A673 (cell line): Measurements from ENCODE around the gene TMEM254. TPM values are rescaled to one million over a fixed set of nuclear protein-coding genes. Genes with fewer than 3 reads are reported as not detected.
"Not testable (repeated sequence)": the region's sequence is repeated elsewhere in the genome, so short reads cannot be mapped to it uniquely, and the experiment has no call there.

Source experiments
- BruUV-seq: library from RNA; stranded (reverse); fragments of 400-500 nt; replicated peaks from 2 replicates; lab custom pipeline; 2021; lab: Mats Ljungman, UMichigan
- CTCF ChIA-PET: fragments of 300-600 bp; sonication (Branson Sonifier 250); formaldehyde crosslinking; loops from one replicate; lab custom pipeline; 2022; ENCODE audit warnings: antibody characterized with exemption; lab: Charles Lee
- POLR2A ChIA-PET: fragments of 300-600 bp; sonication (Branson Sonifier 250); formaldehyde crosslinking; loops from one replicate; lab custom pipeline; 2022; ENCODE audit warnings: antibody characterized with exemption; ENCODE audit not compliant: low non-redundant PET; lab: Charles Lee
- DNase-seq: peaks from one replicate; pipeline ENCODE4 v3.0.0-alpha.2; 2015; ENCODE audit warnings: low spot score
- H3K27ac ChIP-seq: fragments of 200-600 bp; sonication (generic); 2 replicates; pipeline ENCODE4 v1.5.1; 2016; ENCODE audit warnings: mixed run types, low read depth, mild to moderate bottlenecking, mixed read lengths, antibody characterized with exemption, low read length; ENCODE audit not compliant: poor library complexity, severe bottlenecking
- H3K27me3 ChIP-seq: fragments of 200-600 bp; sonication (generic); replicated peaks from 2 replicates; pipeline ENCODE4 v1.6.1; 2017; ENCODE audit warnings: mixed run types, low read depth, mild to moderate bottlenecking, mixed read lengths, antibody characterized with exemption, low read length; ENCODE audit not compliant: insufficient read depth, poor library complexity
- H3K36me3 ChIP-seq: fragments of 200-600 bp; sonication (generic); 2 replicates; pipeline ENCODE4 v1.6.1; 2016; ENCODE audit warnings: mixed run types, mild to moderate bottlenecking, mixed read lengths, antibody characterized with exemption, low read length; ENCODE audit not compliant: insufficient read depth, poor library complexity, severe bottlenecking
- H3K4me1 ChIP-seq: fragments of 200-600 bp; sonication (generic); 2 replicates; pipeline ENCODE4 v1.6.1; 2017; ENCODE audit warnings: mixed run types, mild to moderate bottlenecking, mixed read lengths, antibody characterized with exemption, low read length; ENCODE audit not compliant: insufficient read depth, poor library complexity, severe bottlenecking
- H3K4me3 ChIP-seq: fragments of 200-600 bp; sonication (generic); 2 replicates; pipeline ENCODE4 v1.5.1; 2016; ENCODE audit warnings: low read depth, mixed run types, mild to moderate bottlenecking, mixed read lengths, low read length; ENCODE audit not compliant: poor library complexity, severe bottlenecking
- H3K9me3 ChIP-seq: fragments of 200-600 bp; sonication (generic); 2 replicates; pipeline ENCODE4 v1.6.1; 2016; ENCODE audit warnings: mixed run types, low read depth, mild to moderate bottlenecking, mixed read lengths, antibody characterized with exemption, low read length; ENCODE audit not compliant: poor library complexity, severe bottlenecking
- EZH2 ChIP-seq: fragments of 200-600 bp; sonication (generic); IDR thresholded peaks from 2 replicates; pipeline ENCODE4 v1.6.1; 2017; ENCODE audit warnings: borderline replicate concordance, low read depth, mild to moderate bottlenecking, mixed read lengths, antibody characterized with exemption, low read length; ENCODE audit not compliant: poor library complexity, severe bottlenecking
- intact Hi-C: fragments of 100-400 bp; cut with micrococcal nuclease; formaldehyde crosslinking; loops from one replicate; pipeline ENCODE4 v1.10.0; 2022; ENCODE audit not compliant: unreplicated experiment
- total RNA-seq: library from RNA; stranded (reverse); gene quantifications from 2 replicates; pipeline ENCODE4 v1.2.3, GENCODE V29; 2021
- TF ChIP-seq, protein P1 (sequence below): fragments of 300-800, 200-600 bp; sonication (generic); conservative IDR thresholded peaks from 2 replicates; pipeline ENCODE4 v1.5.1; 2017; ENCODE audit warnings: low read depth, mild to moderate bottlenecking, antibody characterized with exemption, low read length, moderate library complexity, mixed read lengths

Gene TMEM254
- total RNA-seq, 1 experiment from 2014 or later = 12.2 TPM

DNA sequence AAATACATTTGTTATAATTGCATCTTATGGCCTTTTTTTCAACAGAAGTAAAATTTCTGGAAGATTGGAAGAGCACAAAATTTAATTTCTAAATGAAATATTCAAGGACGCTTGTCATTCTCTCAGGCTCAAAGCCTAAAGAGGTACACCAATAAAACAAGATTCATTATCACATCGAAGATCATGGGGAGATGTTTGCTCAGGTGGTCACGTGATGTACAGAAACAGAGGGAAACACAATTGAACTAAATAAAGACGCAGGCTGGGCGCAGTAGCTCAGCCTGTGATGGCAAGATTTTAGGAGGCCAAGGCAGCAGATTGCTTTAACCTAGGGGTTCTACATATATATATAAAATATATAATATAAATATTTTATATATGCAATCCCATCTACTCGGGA, 37.3 kb upstream of the TMEM254 start:
- no peak for DNase-seq
- H3K27me3 ChIP-seq = no peaks in the 10 kb centered on the region
- POLR2A ChIA-PET = no interaction called here
- H3K27ac ChIP-seq = no peak overlapping the region
- H3K36me3 ChIP-seq = no peaks in the 10 kb centered on the region
- H3K4me1 ChIP-seq = no peaks in the 10 kb centered on the region
- H3K9me3 ChIP-seq = no peaks in the 10 kb centered on the region
- intact Hi-C loops = loop anchor here (10.0 kb wide), 1 partner anchor 506 kb away; no protein-coding TSS in a partner anchor
- no peak overlapping the region for H3K4me3 ChIP-seq
- CTCF ChIA-PET = no interaction called here
- TF ChIP-seq, protein P1, sequence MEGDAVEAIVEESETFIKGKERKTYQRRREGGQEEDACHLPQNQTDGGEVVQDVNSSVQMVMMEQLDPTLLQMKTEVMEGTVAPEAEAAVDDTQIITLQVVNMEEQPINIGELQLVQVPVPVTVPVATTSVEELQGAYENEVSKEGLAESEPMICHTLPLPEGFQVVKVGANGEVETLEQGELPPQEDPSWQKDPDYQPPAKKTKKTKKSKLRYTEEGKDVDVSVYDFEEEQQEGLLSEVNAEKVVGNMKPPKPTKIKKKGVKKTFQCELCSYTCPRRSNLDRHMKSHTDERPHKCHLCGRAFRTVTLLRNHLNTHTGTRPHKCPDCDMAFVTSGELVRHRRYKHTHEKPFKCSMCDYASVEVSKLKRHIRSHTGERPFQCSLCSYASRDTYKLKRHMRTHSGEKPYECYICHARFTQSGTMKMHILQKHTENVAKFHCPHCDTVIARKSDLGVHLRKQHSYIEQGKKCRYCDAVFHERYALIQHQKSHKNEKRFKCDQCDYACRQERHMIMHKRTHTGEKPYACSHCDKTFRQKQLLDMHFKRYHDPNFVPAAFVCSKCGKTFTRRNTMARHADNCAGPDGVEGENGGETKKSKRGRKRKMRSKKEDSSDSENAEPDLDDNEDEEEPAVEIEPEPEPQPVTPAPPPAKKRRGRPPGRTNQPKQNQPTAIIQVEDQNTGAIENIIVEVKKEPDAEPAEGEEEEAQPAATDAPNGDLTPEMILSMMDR = no peak
- TF ChIP-seq EZH2 = no peak
- no TSS peak for BruUV-seq

DNA sequence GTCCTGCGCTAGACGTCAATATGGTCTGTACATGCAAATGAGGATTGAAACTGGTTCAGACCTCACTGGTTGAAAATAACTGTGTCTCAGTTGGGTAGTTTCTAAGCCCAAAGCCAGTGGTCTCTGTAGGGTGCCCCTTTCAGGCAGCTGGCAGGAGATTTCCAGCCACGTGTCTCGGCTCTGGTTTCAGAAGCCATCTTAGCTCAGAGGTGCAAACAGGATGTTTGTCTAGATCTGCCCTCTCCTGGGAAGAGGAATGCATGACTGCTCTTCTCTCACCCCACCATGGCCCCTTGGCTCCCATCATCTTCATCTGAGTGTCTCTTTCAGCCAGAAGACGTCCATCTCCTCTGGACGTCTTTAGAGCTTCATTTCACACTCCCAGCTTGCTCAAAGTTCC, 33.5 kb upstream of the TMEM254 start:
- H3K27ac ChIP-seq, H3K9me3 ChIP-seq, H3K4me1 ChIP-seq, H3K36me3 ChIP-seq, H3K4me3 ChIP-seq, BruUV-seq, H3K27me3 ChIP-seq, POLR2A ChIA-PET: not testable (repeated sequence)
- CTCF ChIA-PET = interaction anchor here (0.6 kb wide), 1 partner anchor 16 kb away, joined by 3 read pairs; no protein-coding TSS in a partner anchor
- TF ChIP-seq, protein P1 = peak; percentile 26; the same call in 1 of the 2 replicates
- intact Hi-C loops = loop anchor here (10.0 kb wide), 1 partner anchor 510 kb away; no protein-coding TSS in a partner anchor
- peak; percentile 49 for DNase-seq

DNA sequence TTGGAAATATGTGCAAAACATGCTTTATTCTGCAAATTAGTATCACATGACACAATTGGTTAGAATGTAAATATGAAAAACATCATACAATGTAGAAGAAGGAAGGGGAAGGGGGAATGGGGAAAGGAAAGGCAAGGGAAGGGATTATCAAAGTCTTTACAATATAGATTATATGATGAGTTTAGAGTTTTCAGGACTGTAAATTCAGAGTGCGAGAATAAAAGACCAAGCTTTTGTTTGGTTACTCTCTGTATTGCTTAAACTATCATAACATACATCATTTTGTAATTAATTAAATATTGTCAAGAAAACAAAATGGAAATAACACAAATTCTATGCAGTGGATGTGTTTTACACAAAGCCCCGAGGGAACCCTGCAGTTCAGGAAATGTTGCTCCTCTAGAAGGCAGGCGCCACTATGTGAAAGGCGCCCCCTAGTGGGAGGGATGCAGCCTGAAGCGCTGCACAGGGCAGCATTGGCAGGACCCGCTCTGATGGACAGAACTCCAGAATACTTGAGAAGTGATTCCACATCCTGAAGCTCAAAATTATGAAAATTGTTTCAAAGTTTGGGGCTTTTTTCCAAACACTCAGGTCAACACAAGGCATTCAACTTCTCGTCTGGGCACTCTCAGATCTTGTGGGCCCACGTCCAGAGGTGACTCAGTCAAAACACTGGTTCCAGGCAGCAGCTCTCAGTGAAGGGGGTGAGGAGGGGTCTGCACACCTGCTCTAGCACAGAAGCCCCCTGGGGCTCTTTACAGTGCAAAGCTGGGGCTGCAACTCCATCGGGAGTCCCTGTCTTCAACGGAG, 31.6 kb upstream of the TMEM254 start:
- Histone ChIP-seq H3K27ac (no peak overlapping the region), H3K9me3 (no peaks in the 10 kb centered on the region), H3K4me3 (no peak overlapping the region), H3K27me3 (peaks cover 6% of the 10 kb centered on the region), H3K4me1 (no peaks in the 10 kb centered on the region), H3K36me3 (no peaks in the 10 kb centered on the region)
- no TSS peak for BruUV-seq
- intact Hi-C loops = loop anchor here (10.0 kb wide), 1 partner anchor 512 kb away; no protein-coding TSS in a partner anchor
- POLR2A ChIA-PET = no interaction called here
- CTCF ChIA-PET = no interaction called here
- TF ChIP-seq EZH2 = no peak
- TF ChIP-seq, protein P1 = peak; percentile 95
- peak; percentile 85 for DNase-seq
